HG03045 (cell line): ENCODE data around the gene EFL1.

Experiments
- ATAC-seq: cut with Tn5 transposase; IDR thresholded peaks from one replicate; pipeline ENCODE4 v1.9.1; 2021; ENCODE audit warnings: mild to moderate bottlenecking, moderate library complexity; ENCODE audit not compliant: unreplicated experiment

The EFL1 gene

GRCh38 chr15:82127581-82127980 is 135.0 kb downstream of the EFL1 start:
- ATAC-seq: no peak

GRCh38 chr15:82126346-82126745 is 136.2 kb downstream of the EFL1 start:
- ATAC-seq: no peak

GRCh38 chr15:82124331-82125263 is 137.9 kb downstream of the EFL1 start:
- no peak for ATAC-seq

GRCh38 chr15:82122746-82123400 is 139.7 kb downstream of the EFL1 start:
- ATAC-seq: no peak

GRCh38 chr15:82118040-82118439 is 144.5 kb downstream of the EFL1 start:
- no peak for ATAC-seq

DNA sequence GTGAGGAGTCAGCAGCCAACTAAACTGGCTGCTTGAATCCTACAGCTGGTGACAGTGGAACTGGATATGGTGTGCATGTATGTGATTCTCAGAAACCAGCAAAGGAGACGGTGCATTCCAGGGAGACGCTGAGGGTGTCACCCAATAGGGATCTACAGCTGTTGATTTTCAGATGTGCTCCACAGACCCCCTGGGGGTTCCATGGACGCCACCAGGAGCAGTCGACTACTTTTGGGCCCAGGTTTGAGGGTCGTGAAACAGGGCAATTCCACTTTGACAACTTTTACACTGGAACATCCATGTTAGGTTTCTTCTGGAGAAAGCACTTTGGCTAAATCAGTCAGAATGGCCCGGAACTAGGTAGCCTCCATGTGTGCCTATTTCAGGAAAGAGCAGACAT is 145.2 kb downstream of the EFL1 start:
- ATAC-seq: no peak

DNA sequence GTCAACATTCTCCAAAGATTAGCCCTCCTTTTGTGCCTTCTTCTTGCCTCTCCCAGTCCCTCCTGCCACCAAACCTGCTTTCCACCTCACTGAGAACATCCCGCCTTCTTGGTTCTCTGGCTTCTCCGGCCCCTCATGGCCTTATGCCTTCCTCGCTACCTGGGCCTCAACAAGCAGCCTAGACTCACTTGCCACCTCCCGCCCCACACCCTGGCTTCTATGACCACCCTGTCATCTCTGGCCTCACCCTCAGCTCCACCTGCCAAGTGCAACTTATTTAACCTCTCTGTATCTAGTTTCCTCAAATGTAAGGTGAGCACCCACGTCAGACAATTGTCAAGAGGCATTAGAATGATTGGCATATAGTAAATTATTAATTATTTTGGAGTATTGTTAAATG is 147.9 kb downstream of the EFL1 start:
- no peak for ATAC-seq

GRCh38 chr15:82113106-82113715 is 149.3 kb downstream of the EFL1 start:
- no peak for ATAC-seq

- ATAC-seq: no peak
These were observed 150.6 kb downstream of the EFL1 start for GRCh38 chr15:82111918-82112317.

DNA sequence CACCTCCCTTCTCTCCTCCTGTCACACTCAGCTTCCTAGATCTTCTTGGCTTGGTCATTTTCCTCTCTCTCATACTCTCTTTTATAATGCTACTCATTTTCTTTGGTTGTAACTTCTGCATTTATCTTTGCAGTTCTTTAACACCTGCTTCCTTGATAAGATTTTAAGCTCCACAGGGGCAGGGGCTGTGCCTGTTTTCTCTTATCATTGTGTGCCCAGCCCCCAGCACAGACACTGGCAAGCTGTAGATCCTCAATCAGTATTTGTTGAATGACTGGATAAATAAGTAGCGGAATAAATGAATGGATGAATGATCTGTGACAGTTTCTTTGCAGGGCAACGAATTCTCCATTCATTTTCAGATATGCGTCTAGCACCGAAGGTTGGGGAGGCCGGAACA is 152.4 kb downstream of the EFL1 start:
- no peak for ATAC-seq

DNA sequence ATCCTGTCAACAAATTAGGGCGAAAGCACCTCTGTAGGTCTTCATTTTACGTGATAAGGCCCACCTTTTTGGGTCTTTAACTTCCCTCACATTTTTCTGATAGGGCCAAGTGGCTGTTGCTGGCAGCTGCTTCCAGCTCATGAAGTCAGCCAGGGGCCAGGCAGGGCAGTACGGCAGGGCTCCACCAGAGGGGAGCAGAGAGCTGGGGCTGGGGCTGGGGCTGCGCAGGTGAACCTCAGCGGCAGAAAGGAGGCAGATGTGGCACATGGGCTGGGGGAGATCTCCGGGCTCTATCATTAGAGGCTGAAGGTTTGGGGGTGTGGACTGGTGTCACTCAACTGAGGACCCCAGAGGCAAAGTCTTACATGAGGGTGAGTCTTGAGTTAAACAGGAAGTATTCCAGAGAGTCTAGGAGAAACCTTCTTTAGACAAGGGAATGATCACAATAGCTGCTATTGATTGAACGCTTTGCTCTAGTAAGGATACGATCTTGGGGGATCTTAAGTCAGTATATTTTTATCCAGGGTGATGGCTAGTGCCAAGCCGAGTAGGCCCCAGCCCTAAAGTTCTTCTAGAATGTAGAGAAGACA is 153.9 kb downstream of the EFL1 start:
- peak; percentile 87 for ATAC-seq

- no peak for ATAC-seq
These were observed 155.9 kb downstream of the EFL1 start for GRCh38 chr15:82106679-82107078.

DNA sequence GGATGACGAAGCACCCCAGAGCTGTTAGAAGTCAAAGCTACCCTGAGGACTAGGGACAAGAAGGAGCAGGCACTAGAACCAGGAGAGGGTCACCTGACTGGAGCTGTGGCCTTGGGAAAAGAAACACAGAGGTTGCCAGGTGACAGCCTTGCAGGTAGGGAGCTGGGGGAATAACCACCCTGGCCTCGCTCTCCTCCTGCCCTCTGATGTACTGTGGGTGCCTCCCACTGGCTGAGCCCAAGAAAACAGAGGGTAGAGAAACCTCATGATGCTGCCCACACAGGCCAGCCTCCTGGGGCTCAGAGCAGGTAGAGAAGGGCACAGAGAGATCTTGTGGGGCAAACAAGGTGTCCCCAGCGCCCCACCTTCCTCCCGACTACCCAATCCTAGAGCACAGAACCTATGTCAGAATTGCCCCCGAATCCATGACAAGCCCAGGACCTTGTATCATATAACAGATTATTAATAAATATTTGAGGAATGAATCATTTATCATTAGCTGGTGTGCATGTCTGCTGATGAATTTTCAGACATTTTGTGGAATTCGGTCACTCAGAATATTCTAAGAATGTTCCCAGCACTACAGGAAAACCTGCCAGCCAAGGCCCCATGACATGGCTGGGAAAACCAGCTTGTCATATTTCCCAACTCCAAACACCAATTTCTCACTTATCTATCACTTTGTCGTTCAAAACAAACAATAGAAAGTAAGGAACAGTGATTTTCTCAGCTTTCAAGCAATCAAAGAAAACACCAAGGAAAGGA is 156.9 kb downstream of the EFL1 start:
- no peak for ATAC-seq

DNA sequence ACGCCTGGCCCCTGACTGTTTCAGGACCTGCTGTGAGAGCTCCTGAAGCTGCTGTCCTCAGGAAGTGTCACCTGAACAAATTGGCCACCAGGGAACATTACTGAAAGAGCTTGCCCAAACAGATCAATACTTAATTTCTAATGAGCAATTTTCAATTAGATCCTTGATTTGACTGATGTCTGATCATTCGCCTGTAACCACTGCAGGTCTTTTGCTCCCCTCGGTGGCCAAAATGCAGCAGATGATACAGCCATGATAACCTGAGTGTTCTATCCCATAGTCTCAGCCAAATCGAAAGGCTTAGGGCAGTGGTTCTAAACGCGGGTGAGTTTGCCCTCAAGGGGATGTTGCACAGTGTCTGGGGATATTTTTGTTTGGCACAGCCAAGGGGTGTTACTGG is 159.1 kb downstream of the EFL1 start:
- no peak for ATAC-seq

- ATAC-seq: no peak
These were observed 162.2 kb downstream of the EFL1 start for GRCh38 chr15:82100111-82100929.

DNA sequence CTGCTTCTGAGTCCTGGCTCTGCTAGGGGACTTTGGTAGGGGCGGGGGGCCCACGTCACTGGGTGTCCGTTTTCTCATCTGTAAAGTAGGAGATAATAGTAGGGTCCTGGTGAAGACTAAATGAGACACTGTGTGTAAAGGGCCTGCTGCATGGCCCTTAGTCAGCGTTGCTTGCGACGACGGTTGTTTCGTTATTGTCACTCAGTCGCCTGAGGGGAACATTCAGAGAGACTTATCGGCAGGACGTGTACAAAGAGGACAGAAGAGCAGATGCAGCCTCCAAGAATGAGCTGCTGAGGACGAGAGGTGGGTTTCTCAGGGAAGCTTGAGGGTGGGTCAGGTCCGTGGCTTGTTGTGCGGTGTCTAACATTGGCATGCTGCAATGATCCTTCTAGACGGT is 163.9 kb downstream of the EFL1 start:
- ATAC-seq: no peak

DNA sequence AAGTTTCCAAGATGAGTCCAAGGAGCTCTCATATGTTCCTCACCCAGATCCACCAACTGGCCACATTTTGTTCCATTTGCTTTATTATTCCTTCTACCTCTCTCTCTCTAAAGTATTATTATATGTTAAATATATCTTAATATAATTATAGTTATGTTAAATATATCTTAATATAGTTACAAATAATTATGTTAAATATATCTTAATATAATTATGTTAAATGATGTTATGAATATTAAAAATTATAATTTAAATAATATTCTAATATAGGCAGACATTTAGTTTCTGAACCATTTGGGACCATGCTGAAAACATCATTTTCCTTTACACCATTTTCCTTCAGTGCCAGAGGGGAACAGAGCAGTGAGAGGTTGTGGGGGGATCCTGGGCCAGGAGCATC is 166.7 kb downstream of the EFL1 start:
- no peak for ATAC-seq

DNA sequence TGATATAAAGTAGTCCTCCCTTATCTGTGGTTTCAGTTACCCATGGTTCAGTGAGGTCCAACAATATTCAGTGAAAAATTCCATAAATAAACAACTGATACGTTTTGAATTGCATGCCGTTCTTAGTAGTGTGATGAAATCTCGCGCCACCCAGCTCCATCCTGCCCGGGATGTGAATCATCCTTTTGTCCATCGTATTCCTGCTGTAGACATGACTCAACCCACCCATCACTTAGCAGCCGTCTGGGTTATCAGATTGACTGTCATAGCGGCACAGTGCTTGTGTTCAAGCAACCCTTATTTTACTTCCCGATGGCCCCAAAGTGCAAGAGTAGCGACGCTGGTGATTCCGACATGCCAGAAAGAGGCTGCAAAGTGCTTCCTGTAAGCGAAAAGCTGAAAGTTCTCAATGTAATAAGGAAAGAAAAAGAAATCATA is 168.7 kb downstream of the EFL1 start:
- no peak for ATAC-seq

GRCh38 chr15:82093325-82093724 is 169.2 kb downstream of the EFL1 start:
- no peak for ATAC-seq

DNA sequence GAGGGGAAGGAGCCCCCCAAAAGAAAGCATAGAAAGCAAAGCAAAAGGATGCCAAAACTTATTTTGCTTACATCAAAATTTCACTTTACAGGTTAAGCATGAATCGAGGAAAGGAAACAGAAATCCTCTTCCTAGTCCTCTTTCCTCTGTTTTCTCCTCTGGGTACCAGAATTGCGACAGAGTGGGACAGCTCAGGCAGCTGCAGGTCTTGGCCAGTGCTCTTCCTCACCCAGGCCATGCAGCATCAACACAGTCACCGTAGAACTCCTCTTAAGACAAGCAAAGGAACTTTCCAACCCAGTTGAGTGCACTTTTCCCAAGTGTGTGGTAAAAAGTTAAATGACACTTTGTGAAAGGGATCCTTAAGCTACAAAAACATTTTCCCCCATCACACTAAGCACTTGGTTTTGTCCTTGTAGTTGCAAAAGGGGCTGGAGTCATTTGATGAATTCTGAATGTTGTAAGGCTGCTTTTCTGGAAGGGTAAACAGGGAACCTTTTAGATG is 170.8 kb downstream of the EFL1 start:
- no peak for ATAC-seq
